Glutamatergic neuron (in vitro differentiated cells): ENCODE results near the gene PPFIA1. TPM values are rescaled to one million over a fixed set of nuclear protein-coding genes. Genes with fewer than 3 reads are reported as not detected.
A peak's percentile ranks its signal among the peaks of the same experiment; 100 is the strongest.

Experiments
- DNase-seq: peaks from one replicate; pipeline ENCODE4 v3.0.0; 2022
- H3K27ac Mint-ChIP-seq: one replicate; pipeline ENCODE4 v1.8.0; 2020; ENCODE audit warnings: mild to moderate bottlenecking, mixed read lengths, inconsistent platforms; ENCODE audit not compliant: unreplicated experiment
- H3K27me3 Mint-ChIP-seq: one replicate; pipeline ENCODE4 v1.8.0; 2020; ENCODE audit warnings: mild to moderate bottlenecking, moderate library complexity, mixed read lengths, inconsistent platforms; ENCODE audit not compliant: unreplicated experiment
- H3K36me3 Mint-ChIP-seq: one replicate; pipeline ENCODE4 v1.8.0; 2020; ENCODE audit warnings: mild to moderate bottlenecking, mixed read lengths, inconsistent platforms; ENCODE audit not compliant: unreplicated experiment
- H3K4me1 Mint-ChIP-seq: one replicate; pipeline ENCODE4 v1.8.0; 2020; ENCODE audit warnings: mild to moderate bottlenecking, low read depth, mixed read lengths, inconsistent platforms; ENCODE audit not compliant: unreplicated experiment
- H3K4me3 Mint-ChIP-seq: one replicate; pipeline ENCODE4 v1.8.0; 2020; ENCODE audit warnings: mild to moderate bottlenecking, mixed read lengths, inconsistent platforms; ENCODE audit not compliant: unreplicated experiment
- H3K9me3 Mint-ChIP-seq: one replicate; pipeline ENCODE4 v1.8.0; 2020; ENCODE audit warnings: mild to moderate bottlenecking, moderate library complexity, mixed read lengths, inconsistent platforms; ENCODE audit not compliant: unreplicated experiment
- CTCF ChIP-seq: fragments of 200-600 bp; sonication (generic); IDR thresholded peaks from one replicate; pipeline ENCODE4 v1.5.0; 2021; ENCODE audit not compliant: partially characterized antibody, unreplicated experiment
- total RNA-seq: library from RNA; stranded (reverse); fragmentation: NEBNext Ultra II Directional; extraction: Animal tissue kit (Norgen Biotek cat#: 25700); gene quantifications from one replicate; pipeline ENCODE4 v1.2.1, GENCODE V29; 2021; ENCODE audit not compliant: unreplicated experiment

PPFIA1 gene
- total RNA-seq, 1 donor from 2014 or later, result 98.6 TPM

DNA sequence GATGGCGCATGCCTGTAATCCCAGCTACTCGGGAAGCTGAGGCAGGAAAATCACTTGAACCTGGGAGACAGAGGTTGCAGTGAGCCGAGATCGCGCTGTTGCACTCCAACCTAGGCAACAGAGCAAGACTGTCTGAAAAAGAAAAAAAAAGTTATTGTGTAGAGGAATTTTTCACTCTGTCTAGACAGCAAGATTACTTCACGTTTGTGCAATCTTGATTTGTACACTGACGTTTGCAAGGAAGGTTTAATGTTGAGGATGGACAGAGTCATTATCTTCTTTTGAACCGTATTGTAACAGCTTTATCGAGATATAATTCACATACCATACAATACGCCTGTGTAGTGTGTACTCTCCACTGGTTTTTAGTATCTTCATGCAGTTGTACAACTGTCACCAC lies 131.5 kb downstream of the PPFIA1 start:
- Mint-ChIP-seq H3K4me1 (peaks cover 27% of the 10 kb centered on the region), H3K9me3 (peaks cover 9% of the 10 kb centered on the region), H3K27ac (no peak overlapping the region)

GRCh38 chr11:70402685-70403084 lies 132.2 kb downstream of the PPFIA1 start:
- DNase-seq, result no peak
- H3K4me1 Mint-ChIP-seq, result peaks cover 22% of the 10 kb centered on the region
- H3K27me3 Mint-ChIP-seq, result peaks cover under 1% of the 10 kb centered on the region
- H3K36me3 Mint-ChIP-seq, result no peaks in the 10 kb centered on the region
- peaks cover 7% of the 10 kb centered on the region for H3K9me3 Mint-ChIP-seq
- H3K4me3 Mint-ChIP-seq, result no peak overlapping the region
- no peak overlapping the region for H3K27ac Mint-ChIP-seq
- no peak for TF ChIP-seq CTCF

More for the DNA sequence above, 131.5 kb downstream of the PPFIA1 start:
- H3K4me3 Mint-ChIP-seq, result no peak overlapping the region
- no peak for DNase-seq
- H3K27me3 Mint-ChIP-seq, result peaks cover 3% of the 10 kb centered on the region
- no peaks in the 10 kb centered on the region for H3K36me3 Mint-ChIP-seq
- TF ChIP-seq CTCF, result no peak

DNA sequence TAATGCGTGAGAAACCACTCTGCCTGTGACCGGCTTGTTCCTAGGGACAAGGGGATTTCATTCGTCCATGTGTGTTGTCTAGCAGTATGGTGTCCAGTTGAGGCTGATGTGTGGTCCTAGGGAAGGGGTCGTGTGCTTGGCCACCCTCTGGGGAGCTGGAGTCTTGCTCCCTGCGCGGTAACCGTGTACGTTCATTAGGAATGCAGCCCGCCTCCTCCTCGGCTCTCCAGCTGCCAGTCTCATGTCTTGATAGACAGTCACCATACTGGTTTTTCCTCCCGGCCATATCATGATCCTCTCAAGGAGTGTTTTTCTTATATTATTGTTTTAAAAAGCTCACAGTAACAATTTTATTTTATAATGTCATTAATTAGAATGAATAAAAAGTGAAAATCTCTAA lies 133.8 kb downstream of the PPFIA1 start:
- Mint-ChIP-seq H3K4me1 (peaks cover 22% of the 10 kb centered on the region), H3K9me3 (peaks cover 6% of the 10 kb centered on the region), H3K4me3 (no peak overlapping the region), H3K27ac (peak overlapping the region; percentile 50), H3K36me3 (no peaks in the 10 kb centered on the region), H3K27me3 (no peaks in the 10 kb centered on the region)
- TF ChIP-seq CTCF, result no peak
- no peak for DNase-seq

DNA sequence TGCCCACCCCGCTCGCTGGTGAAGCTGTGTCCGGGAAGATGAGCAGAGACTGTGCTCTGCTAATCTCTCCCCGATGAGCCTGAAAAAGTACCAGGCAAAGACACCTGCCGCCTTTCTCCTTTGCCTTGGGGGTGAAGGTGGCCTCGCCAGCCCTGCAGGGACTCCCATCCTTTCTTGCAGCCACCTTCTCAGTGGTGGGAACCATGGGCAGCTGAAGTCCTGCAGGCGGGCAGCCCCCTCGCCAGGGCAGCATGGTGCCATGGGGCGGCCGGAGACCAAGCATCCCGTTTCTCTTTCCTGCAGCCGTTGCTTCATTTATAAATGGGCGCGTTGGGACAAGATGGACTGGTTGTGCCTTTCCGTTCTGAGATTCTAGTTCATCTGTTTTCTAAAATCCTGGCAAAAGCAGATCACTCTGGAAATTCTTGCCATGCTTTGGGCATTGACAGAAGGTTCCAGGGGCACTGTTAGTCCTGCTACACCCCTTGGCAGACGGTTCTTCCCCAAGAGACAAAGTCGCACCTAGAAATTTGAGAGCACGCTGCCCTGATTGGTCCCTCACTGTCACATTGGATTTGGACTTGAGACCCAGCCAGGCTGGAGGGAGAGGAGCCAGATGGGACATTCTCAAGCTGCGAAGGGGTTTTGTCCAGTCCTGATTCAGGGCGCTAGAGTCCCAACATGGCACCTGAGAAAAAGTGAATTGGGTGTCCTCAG lies 135.3 kb downstream of the PPFIA1 start:
- Mint-ChIP-seq H3K36me3 (peaks cover 3% of the 10 kb centered on the region), H3K4me1 (peaks cover 16% of the 10 kb centered on the region), H3K4me3 (no peak overlapping the region), H3K9me3 (peaks cover 4% of the 10 kb centered on the region), H3K27ac (no peak overlapping the region), H3K27me3 (no peaks in the 10 kb centered on the region)
- no peak for DNase-seq
- TF ChIP-seq CTCF, result no peak

GRCh38 chr11:70407121-70407520 lies 136.6 kb downstream of the PPFIA1 start:
- no peak for DNase-seq
- no peak overlapping the region for H3K4me3 Mint-ChIP-seq
- H3K27ac Mint-ChIP-seq, result peak overlapping the region; percentile 43
- TF ChIP-seq CTCF, result no peak
- H3K36me3 Mint-ChIP-seq, result peaks cover 3% of the 10 kb centered on the region
- H3K4me1 Mint-ChIP-seq, result peaks cover 15% of the 10 kb centered on the region
- no peaks in the 10 kb centered on the region for H3K27me3 Mint-ChIP-seq
- peaks cover 5% of the 10 kb centered on the region for H3K9me3 Mint-ChIP-seq
